Prostate gland (tissue), 2 donors: Measurements from ENCODE around the gene MGME1.

ENCODE experiments used
- POLR2A ChIP-seq: fragments of 450-650 bp; IDR thresholded peaks from one replicate; pipeline ENCODE4 v1.6.1; 2016; ENCODE audit warnings: antibody characterized with exemption, mild to moderate bottlenecking
- POLR2AphosphoS5 ChIP-seq: sonication (generic); formaldehyde crosslinking; IDR thresholded peaks from one replicate; pipeline ENCODE4 v1.6.1; 2017; ENCODE audit warnings: antibody characterized with exemption
- TF ChIP-seq, protein P1 (sequence below), 4 experiments: fragments of 200-600 bp in 2 of 4; fragments of 450-650 bp in 2 of 4; sonication (generic) in 2 of 4; IDR thresholded peaks; 1 replicate in 3 of 4; 2 replicates in 1 of 4; pipeline ENCODE4 v1.5.1; 2016 to 2019; ENCODE audit warnings: antibody characterized with exemption in 4 of 4, mild to moderate bottlenecking in 2 of 4, moderate library complexity in 2 of 4

DNA sequence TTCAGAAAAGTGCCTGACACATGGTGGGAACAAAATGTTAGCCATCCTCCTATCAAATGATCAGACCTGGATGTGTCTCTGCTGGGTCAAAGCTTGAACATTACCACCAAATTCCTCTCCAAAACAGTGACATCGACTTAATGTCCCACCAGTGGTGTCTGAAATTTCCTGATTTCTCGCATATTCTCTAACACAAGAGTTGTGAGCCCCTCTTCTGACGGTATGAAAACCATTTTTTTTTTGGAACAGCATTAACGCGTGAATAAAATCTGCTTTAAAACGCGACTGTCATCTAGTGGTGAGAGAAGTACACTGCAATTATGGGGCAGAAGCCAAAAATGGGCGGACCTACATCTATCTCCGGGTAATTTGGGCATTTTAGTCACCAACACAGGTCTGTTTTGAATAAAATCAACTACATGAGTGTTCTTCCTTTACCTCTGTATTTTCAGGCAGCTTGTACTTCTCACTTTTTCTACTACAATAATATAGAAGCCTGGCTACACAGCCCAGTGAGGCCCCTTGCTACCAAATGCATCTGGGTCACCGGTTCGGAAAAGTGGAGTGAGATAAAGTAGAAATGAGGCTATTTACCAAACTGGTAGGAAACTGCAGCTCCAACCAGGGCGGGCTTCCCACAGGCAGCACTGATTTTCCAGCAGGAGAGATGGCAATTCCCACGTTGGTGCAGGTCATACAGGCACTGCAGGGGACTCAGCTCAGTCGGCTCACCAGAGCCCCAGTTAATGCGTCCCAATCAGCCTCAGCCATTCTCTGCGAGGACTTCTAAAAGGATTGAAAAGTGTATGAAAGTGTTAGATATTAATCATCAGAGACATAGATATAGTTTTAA is 27.4 kb downstream of the MGME1 start:
- TF ChIP-seq, protein P1, sequence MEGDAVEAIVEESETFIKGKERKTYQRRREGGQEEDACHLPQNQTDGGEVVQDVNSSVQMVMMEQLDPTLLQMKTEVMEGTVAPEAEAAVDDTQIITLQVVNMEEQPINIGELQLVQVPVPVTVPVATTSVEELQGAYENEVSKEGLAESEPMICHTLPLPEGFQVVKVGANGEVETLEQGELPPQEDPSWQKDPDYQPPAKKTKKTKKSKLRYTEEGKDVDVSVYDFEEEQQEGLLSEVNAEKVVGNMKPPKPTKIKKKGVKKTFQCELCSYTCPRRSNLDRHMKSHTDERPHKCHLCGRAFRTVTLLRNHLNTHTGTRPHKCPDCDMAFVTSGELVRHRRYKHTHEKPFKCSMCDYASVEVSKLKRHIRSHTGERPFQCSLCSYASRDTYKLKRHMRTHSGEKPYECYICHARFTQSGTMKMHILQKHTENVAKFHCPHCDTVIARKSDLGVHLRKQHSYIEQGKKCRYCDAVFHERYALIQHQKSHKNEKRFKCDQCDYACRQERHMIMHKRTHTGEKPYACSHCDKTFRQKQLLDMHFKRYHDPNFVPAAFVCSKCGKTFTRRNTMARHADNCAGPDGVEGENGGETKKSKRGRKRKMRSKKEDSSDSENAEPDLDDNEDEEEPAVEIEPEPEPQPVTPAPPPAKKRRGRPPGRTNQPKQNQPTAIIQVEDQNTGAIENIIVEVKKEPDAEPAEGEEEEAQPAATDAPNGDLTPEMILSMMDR (IDR thresholded peaks at IDR 0.05): peak; percentile 75 to 94 (median 81)
- TF ChIP-seq POLR2AphosphoS5 (no peak), POLR2A (no peak)
